ENCODE data around the gene PIF1.

PIF1 gene

DNA sequence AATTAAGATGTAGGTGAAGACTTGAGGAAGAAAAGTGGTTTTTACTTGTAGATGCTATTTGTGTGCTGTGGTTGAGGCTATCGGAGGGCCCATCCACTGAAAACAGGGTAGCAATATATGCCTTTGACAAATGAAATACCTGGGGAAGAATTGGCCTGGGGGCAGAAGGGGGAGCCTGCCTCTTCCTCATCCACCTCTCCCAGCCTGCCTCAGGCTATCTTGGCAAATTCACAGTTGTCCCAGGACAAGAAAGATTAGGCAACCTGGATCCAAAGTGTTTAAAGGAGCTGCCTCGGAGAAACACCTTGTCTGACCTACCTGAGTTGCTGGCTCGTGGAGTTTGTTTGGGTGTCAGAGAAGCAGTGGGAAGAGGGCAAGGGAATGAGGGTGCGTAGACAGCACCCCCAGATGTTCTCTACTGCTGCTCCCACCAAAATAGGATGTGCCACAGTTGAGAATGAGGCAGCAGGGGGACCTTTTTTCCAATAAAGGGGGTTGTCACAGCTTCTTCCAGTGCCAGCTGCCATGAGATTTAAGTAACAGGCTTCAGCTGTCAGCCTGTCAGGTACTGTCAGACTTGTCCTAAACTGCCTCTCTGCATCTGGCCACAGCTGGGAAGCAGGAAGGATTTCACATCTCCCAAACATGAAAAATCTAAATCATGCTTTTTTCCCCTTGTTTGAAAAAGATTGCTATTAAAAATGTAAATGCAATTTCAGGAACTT is 25.5 kb upstream of the PIF1 start:
- intact Hi-C loops (cut with DNase I): no loop called here
- no peak for DNase-seq

DNA sequence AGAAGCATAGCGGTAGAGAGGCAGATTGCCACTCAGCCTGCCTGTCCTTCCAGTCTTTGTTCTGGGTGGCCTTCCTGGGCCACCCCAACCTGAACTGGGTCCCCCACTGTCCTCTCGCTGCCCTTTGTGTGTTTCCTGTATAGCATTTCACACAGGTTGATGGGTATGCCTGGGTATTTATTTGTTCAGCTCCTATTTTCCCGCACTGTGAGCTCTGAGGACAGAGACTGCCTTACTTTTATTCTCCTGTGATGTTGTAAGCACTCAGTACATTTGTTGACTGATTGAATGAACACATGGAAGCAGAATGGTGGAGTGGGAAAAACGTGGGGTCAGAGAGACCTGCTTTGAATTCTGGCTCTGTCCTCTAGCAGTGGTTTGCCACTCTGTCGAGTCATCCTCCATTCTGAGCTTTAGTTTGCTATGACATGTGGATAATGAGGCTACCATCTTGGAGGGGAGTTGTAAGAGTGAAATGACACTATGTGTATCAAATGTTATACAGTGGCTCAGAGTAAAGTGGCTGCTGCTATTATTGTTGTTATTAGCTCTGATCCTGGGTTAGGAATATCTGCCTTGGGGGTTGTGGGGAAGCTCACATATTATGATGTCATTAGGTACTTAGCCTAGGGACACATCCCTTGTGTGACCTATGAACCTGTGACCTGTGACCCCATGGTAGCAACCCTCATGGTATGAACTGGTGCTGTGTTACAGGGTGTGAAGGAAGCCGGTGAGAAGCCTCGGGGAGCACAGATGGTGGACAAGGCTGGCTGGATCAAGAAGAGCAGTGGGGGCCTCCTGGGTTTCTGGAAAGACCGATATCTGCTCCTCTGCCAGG is 22.6 kb upstream of the PIF1 start:
- intact Hi-C loops (cut with DNase I): loop anchor here (10.0 kb wide), 1 partner anchor 47 kb away; no protein-coding TSS in a partner anchor
- no peak for DNase-seq

DNA sequence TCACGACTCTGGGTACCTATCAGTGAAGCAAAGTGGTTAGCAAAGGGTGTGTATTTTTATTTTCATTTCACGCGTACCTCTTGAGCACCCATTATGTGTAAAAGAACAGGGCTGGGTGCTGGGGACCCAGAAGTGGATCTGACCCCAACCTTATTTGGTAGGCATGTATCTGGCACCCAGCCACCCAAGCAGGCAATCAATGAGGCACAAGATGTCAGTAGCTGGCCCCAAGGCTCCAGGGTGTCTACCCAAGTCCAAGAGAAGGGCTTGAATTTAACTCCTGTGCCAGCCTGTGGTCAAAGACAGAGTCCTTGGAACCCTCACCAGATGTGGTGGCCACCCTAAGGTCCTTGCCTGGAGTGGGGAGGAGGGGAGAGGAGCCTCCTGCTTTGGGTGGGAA is 22.0 kb upstream of the PIF1 start:
- intact Hi-C loops (cut with DNase I): loop anchor here (10.0 kb wide), 1 partner anchor 47 kb away; no protein-coding TSS in a partner anchor
- DNase-seq: no peak

DNA sequence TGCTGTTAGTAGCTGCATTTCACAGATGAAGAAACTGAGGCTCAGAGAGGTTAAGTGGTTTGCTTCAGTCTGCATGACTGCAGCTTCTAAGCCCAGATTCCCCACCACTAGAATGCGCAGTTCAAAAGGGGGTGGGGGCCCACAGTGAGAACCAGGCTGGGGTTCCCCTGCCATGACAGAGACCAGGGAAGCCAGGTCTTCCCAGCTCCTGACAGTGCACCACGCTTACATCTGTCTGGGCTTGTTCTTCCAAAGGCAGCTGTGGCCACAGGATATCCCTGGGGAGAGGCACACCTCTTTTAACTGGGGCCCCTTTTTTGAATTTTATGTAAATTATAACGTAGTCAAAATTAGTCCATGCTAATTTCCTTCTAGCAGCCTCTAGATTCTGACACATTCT is 21.6 kb upstream of the PIF1 start:
- DNase-seq: no peak
- intact Hi-C loops (cut with DNase I): loop anchor here (10.0 kb wide), 1 partner anchor 48 kb away; no protein-coding TSS in a partner anchor

DNA sequence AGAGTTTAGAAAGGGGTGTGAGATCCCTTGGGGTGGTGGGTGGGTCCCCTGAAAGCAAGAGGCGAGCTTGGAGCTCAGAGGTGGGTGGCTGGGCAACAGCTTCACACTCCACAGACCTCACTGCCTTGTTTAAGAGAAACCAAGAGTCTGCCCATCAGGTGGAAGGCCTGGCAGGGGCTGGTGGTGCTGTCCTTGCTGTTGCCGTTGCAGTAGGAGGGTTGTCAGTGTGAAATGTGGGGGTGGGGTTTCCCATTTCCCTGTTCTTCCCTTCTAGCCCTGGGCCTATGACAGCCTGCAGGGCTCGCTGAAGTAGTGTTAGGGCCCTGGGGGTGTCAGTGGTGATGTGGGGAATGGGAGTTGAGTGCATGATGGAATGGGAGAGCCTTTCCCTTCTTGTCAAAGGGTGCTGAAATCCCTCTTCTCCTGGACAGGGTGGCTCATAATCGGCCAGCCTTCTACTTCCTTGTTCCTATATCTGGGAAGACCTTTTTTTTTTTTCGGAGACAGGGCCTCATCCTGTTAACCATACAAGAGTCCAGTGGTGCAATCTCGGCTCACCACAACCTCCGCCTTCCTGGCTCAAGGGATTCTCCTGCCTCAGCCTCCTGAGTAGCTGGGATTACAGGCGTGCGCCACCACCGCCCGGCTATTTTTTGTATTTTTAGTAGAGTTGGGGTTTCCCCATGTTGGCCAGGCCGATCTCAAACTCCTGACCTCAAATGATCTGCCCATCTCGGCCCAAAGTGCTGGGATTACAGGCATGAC is 20.6 kb upstream of the PIF1 start:
- intact Hi-C loops (cut with DNase I): loop anchor here (10.0 kb wide), 1 partner anchor 49 kb away; no protein-coding TSS in a partner anchor
- no peak for DNase-seq

DNA sequence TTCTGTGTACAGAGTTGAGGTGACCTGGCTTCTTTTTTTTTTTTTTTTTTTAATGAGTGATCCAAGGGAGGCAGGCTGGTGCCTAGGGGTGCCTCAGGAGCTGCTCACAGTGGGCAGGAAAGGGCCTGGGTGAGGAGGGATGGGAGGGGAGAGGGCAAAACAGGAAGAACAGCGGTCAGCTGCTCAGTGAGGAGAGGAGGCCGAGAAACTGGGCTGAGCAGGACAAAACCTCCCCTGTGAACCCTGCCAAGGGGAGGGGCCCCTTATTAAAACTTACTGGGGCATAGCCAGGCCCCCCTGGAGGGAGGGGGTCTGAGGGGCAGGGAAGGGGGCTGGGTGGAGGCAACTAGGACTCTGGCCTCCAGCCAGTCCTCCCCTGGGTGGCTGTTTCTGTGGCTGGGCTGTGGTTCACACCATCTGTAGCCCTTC is 19.8 kb upstream of the PIF1 start:
- intact Hi-C loops (cut with DNase I): loop anchor here (10.0 kb wide), 1 partner anchor 50 kb away; no protein-coding TSS in a partner anchor
- DNase-seq: peak in 33 of 42 donors; percentile 47 to 84 (median 63)

DNA sequence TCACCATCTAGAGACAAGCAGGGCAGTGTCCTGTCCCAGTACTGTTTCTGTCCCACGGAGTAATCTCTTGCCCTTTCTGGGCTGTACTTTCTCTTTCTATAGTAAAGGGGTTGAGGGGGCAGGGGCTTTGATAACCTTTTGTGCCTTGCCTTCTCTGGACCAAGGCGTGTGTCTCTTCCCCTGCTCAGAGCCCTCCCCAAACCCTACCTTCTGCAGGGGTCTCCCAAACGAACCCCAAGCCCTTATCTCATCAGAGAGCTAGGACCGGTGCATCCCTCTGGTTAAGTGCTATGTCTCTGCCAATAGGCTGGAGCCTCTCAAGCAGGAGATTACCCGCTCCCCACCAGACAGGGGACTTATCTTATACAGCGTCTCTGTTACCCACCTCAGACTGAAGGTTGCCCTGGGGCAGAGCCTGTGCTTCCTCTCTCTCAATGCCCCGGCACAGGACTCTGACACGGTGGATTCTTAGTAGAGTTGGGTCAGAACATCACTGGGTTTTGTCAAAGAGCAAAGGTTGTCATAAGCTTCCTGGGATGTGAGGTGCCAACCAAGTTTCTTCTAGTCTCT is 19.2 kb upstream of the PIF1 start:
- intact Hi-C loops (cut with DNase I): loop anchor here (10.0 kb wide), 1 partner anchor 50 kb away; no protein-coding TSS in a partner anchor
- no peak for DNase-seq

DNA sequence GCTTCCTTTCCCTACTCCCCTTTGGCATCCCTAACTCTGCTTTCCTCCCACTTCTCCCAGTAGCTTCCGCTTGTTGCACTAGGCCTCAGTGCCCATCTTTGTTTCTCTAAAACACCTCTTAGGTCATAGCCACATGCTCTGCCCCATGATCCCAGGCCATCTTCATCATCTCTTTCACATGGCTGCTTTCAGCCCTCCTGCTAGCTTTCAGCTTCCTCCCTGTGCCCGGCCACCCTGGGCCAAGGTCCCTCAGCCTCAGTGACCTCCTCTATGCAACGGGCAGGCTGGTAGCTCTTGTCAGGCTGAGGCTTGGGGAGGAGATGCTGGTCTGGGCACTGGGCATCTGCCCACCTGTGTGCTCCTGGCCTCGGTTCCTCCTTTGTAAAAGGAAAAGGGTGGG is 18.5 kb upstream of the PIF1 start:
- DNase-seq: peak in 1 of 42 donors; percentile 58
- intact Hi-C loops (cut with DNase I): loop anchor here (10.0 kb wide), 1 partner anchor 51 kb away; no protein-coding TSS in a partner anchor

DNA sequence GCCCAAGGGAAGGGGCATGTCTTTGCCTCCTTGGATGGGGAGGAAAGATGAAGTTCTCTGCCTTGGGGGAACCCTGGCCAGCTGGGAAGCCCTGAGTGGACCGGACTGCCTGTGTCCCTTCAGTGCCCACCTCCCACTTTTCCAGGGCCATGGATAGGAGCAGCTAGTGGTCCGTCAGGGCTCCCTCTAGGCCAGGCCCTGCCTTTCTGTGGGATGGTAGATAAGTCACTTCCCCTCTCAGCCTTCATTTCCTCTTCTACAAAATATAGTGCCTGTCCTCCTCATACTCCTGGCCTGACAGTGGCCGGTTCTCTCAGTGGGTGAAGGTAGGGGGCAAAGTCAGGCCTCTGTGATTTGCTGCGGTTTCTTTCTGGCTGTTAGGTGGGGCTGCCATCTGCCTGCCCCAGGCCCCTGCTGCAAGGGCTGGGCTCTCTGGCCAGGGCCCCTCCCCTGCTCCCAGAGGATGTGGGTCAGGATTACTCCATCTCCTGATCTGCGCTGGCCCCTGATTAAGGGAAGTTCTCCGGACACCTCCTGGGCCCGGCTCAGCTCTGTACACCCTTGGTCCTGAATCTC is 17.6 kb upstream of the PIF1 start:
- intact Hi-C loops (cut with DNase I): loop anchor here (10.0 kb wide), 1 partner anchor 52 kb away; no protein-coding TSS in a partner anchor
- peak in 4 of 42 donors; percentile 42 to 55 (median 48) for DNase-seq

DNA sequence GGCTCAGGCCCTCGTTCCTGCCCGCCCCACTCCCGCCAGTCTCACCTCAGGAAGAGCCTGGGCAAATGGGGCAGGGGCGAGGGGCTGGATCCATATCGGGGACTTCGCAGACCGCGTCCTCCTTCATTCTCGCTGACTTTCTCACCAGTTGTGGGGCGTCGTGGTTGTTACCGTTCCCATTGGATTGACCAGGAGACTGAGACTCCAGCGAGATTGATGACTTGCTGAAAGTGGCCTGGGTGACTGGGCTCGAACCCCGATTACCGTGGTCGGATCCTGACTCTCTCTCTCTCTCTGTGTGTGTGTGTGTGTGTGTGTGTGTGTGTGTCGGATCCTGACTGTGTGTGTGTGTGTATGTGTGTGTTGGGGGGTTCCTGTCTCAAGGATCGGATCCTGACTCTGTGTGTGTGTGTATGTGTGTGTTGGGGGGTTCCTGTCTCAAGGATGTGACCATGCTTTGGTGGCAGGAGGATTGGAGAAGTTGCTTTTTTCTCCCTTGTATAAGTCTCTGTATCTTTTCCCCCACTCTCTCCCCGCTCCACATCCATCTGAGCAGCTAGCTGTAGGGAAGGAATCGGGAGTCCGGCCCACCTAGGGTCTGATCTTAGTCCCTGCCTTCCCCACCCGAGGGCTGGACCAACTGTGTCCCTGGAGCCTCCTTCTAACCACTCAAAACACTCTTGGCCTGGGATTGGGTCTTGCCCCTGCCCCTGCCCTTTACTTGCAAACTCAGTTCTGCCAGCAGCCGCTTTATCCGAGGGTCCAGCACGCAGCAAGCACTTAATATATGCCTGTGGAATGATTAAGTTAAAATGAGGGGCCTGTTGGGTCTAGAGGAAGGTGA is 16.9 kb upstream of the PIF1 start:
- intact Hi-C loops (cut with DNase I): loop anchor here (10.0 kb wide), 1 partner anchor 52 kb away; no protein-coding TSS in a partner anchor
- peak in 1 of 42 donors; percentile 46 for DNase-seq

DNA sequence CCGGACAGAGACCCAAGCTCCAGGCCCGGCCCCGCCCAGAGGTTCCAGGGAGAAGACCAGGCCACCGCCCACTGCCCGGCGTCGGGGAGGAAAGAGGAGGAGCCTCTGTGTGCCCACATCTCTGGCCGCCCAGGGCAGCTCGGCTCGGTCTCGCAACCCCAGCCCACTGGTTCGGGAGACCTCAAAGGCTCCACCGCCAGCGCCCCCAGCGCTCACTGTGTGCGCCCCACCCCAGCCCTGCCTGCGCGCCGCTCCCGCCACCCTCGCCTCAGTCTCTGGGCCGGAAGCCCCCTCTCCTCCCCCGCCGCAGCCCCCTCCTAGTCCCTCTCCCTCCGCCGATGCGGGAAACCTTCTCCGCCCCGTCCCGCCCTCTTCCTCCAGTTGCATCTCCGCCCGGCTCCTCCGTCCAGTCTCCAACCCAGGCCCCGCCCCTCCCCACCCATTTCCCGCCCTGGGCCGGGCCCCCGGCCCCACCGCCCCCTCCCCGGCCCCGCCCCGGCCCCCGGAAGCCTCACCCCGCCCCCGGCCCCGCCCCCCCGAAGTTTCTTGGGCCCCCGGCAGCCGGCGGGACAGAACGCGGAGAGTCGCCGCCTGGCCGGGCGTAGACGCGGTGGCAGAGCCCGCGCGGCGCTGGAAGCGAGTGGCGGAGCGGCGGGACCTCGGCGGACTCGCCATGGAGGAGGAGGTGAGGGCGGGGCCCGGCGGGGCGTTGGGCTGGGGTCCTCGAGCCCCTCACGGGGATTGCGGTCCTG is 16.1 kb upstream of the PIF1 start, which contains the start of gene PLEKHO2:
Gene PLEKHO2, plus strand, starts transcription at position 572 of the 752 bp plus-strand sequence. Its CDS starts 102 bp downstream, at position 674.
- intact Hi-C loops (cut with DNase I): loop anchor here (10.0 kb wide), 1 partner anchor 53 kb away; no protein-coding TSS in a partner anchor

DNA sequence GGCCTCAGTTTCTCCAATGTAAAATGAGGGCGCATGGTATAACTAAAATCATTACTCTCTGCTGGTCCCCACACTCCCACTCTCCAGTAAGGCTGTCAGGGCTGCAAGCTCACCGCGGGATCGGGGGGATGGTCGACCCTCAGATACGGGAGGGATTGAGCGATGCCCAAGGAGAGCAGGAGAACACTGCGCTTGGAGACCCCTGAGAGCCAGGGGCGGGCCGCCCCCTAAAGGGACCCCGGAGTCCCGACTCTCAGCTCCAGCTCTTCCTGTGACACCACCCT is 15.6 kb upstream of the PIF1 start:
- no peak for DNase-seq
- intact Hi-C loops (cut with DNase I): loop anchor here (10.0 kb wide), 1 partner anchor 54 kb away; no protein-coding TSS in a partner anchor

More for the DNA sequence above, 16.1 kb upstream of the PIF1 start, which contains the start of gene PLEKHO2:
- peak; percentile 79 to 98 (median 92) for DNase-seq

DNA sequence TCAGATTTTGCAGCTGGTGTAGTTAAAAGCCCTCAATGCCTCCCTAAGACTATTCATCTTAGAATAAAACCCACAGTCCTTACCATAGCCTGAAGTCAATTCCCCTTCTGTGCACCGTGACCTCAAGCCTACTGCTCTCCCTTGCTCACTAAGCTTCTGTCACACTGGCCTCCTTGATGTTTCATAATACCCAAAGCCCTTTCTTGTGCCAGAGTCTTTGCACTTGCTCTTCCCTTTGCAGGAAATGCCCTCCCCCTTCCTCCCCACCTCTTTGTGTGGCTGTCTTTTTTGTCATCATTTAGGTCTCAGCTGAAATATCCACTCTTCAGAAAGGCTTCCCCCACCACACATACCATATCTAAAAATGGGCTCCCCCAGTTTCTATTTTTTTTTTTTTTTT is 12.1 kb upstream of the PIF1 start:
- intact Hi-C loops (cut with DNase I): no loop called here
- DNase-seq: peak in 3 of 42 donors; percentile 18 to 53 (median 36)

DNA sequence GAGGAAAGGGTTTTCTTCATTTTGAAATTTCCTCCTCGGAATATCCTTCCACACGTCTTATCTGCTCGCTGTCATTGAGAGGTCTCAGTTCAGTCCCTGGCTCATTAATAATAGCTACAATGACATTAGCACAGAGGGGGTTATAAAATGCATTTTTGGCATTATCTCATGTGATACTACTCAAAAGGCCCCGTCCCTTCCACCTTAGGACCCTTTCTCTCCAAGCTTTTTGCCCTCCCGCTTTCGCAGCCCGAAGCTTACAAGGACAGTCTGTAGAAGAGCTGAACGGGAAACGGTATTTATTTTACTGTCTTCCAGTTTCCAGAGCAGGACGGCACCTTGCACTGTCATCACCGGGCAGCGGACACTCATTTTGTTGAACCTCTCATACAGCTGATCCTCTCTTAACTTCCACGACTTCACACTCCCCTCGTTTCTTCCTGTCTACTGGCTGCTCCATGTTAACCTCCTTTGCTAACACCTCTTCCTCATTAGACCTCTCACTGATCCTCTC is 10.6 kb upstream of the PIF1 start:
- intact Hi-C loops (cut with DNase I): no loop called here
- DNase-seq: no peak

DNA sequence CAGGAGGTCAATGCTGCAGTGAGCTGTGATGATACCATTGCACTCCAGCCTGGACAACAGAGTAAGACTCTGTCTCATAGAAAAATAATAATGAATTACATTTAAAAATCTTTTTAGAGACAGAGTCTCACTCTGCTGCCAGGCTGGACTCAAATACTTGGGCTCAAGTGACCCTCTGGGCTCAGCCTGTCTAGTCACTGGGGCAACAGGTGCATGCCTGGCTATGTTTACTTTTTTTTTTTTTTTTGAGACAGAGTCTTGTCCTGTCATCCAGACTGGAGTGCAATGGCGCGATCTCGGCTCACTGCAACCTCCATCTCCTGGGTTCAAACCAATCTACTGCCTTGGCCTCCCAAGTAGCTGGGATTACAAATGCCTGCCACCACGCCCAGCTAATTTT is 8.2 kb upstream of the PIF1 start:
- intact Hi-C loops (cut with DNase I): no loop called here

DNA sequence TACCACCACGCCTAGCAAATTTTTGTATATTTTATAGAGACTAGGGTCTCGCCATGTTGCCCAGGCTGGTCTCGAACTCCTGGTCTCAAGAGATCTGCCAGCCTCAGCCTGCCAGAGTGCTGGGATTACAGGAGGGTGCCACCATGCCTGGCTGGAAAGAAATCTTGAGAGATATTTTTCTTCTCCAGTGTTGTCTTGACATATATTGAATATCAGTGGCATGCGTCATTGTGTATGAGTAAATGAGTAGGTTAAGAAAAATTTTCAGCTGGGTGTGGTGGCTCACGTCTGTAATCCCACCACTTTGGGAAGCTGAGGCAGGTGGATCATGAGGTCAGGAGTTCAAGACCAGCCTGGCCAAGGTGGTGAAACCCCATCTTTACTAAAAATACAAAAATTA is 3.5 kb upstream of the PIF1 start:
- DNase-seq: no peak
- intact Hi-C loops (cut with DNase I): no loop called here

More for the DNA sequence above, 8.2 kb upstream of the PIF1 start:
- no peak for DNase-seq
